Kidney epithelial cell (primary cell): ENCODE data around the gene SRSF8. TPM values are rescaled to one million over a fixed set of nuclear protein-coding genes. Genes with fewer than 3 reads are reported as not detected.
"Not testable (repeated sequence)": the region's sequence is repeated elsewhere in the genome, so short reads cannot be mapped to it uniquely, and the experiment has no call there.

Source experiments
- DNase-seq: peaks from one replicate; pipeline ENCODE4 v3.0.0-alpha.2; 2010; ENCODE audit warnings: low read depth
- H3K27me3 ChIP-seq: 2 replicates; pipeline ENCODE4 v1.6.0; 2011; ENCODE audit warnings: low read length; ENCODE audit not compliant: control insufficient read depth, insufficient read depth
- H3K36me3 ChIP-seq: 2 replicates; pipeline ENCODE4 v1.5.1; 2011; ENCODE audit warnings: low read length; ENCODE audit not compliant: control insufficient read depth, insufficient read depth
- H3K4me3 ChIP-seq: 2 replicates; pipeline ENCODE4 v1.5.1; 2011; ENCODE audit warnings: low read depth, mild to moderate bottlenecking, control low read depth, low read length
- total RNA-seq: library from RNA; depleted of rRNA; stranded (reverse); fragments of >200 nt; gene quantifications from 2 replicates; pipeline ENCODE4 v1.2.3, GENCODE V29; 2015
- TF ChIP-seq, protein P1 (sequence below): IDR thresholded peaks from 2 replicates; pipeline ENCODE4 v1.5.1; 2011; ENCODE audit warnings: mild to moderate bottlenecking, moderate library complexity, low read length, control low read depth, inconsistent platforms; ENCODE audit not compliant: insufficient read depth, poor library complexity, severe bottlenecking

Gene SRSF8
- total RNA-seq, 1 donor from 2014 or later, result 34.2 TPM

DNA sequence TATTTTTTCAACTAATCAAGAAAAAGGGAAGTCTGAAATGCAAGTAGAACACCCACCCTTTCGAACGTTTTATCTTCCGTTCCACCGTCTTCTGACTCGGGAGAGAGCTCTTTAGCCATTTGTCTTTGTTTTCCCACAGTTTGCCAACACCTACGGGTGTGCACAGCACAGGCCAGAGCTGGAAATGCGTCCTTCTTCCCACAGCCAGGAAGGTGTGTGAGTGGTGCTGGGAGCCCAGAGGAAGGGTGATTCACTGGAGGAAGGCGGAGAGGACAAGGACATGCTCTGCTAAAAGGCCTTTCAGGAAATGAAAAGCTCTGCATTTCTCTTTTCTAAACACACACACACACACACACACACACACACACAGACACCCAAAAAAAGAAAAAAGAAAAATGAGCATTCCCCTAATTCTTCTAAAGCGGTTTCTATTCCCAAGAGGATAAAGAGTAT is 41.5 kb downstream of the SRSF8 start:
- DNase-seq, result no peak
- no peak overlapping the region for H3K4me3 ChIP-seq

DNA sequence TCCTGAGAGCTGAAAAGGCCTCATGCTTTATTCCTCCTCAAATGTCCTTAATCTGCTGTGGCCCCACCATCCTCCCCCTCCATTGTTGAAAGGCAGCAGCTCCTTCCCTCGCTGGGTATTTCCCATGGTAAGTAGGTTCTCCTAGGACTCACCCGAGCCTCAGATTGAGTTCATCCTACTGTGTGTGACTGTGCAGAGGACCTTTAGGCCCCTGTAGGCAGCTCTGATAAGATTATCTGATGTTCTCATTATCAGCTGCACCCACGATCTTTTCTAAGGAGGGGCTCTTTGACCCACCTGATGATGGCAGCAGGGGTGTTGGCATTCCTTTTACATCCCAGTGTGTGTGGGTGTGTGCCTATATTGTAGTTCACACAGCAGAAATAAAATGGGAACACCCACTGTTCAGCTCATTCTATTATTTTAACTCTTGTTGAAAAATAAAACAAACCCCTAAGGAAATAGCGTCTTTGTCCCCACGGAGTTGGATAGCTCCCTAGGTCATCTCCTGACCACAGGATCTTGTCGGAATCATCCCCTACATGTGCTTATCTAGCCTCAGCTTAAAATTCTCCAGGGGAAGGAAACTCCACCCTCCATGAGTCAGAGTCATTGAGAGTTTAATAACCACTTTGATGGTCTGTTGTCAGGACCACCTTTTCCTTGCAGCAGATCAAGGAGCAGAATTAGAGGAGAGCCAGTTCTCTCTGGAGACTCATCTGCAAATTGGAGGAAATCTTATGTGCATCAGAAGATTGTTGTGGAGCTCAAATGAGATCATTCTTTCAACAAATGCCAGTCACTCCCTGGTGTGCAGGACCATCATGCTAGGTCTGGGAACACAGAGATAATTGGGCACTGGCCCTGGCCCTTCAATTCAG is 42.2 kb downstream of the SRSF8 start:
- Histone ChIP-seq H3K4me3 (no peak overlapping the region), H3K27me3 (no peaks in the 10 kb centered on the region), H3K36me3 (no peaks in the 10 kb centered on the region)
- no peak for DNase-seq
- TF ChIP-seq, protein P1, sequence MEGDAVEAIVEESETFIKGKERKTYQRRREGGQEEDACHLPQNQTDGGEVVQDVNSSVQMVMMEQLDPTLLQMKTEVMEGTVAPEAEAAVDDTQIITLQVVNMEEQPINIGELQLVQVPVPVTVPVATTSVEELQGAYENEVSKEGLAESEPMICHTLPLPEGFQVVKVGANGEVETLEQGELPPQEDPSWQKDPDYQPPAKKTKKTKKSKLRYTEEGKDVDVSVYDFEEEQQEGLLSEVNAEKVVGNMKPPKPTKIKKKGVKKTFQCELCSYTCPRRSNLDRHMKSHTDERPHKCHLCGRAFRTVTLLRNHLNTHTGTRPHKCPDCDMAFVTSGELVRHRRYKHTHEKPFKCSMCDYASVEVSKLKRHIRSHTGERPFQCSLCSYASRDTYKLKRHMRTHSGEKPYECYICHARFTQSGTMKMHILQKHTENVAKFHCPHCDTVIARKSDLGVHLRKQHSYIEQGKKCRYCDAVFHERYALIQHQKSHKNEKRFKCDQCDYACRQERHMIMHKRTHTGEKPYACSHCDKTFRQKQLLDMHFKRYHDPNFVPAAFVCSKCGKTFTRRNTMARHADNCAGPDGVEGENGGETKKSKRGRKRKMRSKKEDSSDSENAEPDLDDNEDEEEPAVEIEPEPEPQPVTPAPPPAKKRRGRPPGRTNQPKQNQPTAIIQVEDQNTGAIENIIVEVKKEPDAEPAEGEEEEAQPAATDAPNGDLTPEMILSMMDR, result no peak

More for the DNA sequence above, 41.5 kb downstream of the SRSF8 start:
- H3K36me3 ChIP-seq, result no peaks in the 10 kb centered on the region
- TF ChIP-seq, protein P1, result no peak
- H3K27me3 ChIP-seq, result no peaks in the 10 kb centered on the region

DNA sequence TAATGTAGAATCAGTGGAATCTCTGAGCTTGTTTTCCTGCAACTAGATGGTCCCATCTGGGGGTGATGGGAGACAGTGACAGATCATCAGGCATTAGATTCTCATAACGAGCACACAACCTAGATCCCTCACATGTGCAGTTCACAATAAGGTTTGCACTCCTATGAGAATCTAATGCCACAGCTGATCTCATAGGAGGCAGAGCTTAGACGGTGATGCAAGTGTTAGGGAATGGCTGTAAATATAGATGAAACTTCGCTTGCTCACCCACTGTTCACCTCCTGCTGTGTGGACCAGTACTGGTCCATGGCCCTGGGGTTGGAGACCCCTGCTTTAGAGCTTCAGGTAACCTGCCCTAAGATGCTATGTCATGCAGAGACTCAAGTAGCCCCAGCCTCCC is 44.8 kb downstream of the SRSF8 start:
- H3K36me3 ChIP-seq, H3K27me3 ChIP-seq, H3K4me3 ChIP-seq, DNase-seq: not testable (repeated sequence)

DNA sequence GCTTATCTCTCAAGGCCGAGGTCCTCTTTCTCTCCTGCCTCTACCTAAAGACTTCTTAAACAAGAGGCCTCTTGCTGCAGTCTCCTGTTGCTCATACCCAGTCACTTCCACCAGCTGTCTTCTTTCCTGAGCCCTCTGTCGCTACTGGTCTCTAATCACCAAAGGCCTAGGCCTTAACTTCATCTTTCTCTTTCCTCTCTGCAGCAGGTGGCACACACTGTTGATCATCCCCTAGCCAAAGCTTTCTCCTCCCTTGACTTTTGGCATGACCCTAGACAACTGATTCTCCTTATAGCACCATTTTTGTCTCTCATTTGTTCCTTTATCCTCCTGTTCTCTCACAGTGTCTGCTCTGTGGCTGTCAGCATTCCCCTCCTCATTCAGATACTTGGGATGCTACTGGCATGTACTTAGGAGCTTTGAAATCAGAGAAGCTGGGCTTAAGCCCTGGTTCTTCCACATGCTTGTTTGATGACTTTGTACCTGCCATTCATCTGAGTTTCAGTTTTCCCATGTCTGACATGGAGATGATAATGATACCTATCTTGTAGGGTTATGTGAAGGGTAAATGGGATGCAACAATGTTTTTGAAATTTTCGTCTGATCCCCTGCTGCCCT is 45.3 kb downstream of the SRSF8 start:
- no peak for DNase-seq
- no peaks in the 10 kb centered on the region for H3K27me3 ChIP-seq
- H3K36me3 ChIP-seq, result no peaks in the 10 kb centered on the region
- TF ChIP-seq, protein P1, result no peak
- H3K4me3 ChIP-seq, result no peak overlapping the region

DNA sequence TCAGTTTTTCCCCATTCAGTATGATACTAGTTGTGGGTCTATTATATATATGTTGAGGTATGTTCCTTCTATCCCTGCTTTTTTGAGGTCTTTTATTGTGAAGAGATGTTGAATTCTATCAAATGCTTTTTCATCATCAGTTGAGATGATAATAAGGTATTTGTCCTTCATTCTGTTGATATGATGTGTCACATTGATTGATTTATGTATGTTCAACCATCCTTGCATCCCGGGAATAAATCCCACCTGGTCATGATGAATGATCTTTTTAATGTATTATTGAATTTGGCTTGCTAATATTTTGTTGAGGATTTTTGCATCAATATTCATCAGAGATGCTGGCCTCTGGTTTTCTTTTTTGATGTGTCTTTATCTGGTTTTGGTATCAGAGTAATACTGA is 48.9 kb downstream of the SRSF8 start:
- TF ChIP-seq, protein P1, result no peak
- Histone ChIP-seq H3K36me3 (no peaks in the 10 kb centered on the region), H3K27me3 (no peaks in the 10 kb centered on the region), H3K4me3 (no peak overlapping the region)
- DNase-seq, result no peak

DNA sequence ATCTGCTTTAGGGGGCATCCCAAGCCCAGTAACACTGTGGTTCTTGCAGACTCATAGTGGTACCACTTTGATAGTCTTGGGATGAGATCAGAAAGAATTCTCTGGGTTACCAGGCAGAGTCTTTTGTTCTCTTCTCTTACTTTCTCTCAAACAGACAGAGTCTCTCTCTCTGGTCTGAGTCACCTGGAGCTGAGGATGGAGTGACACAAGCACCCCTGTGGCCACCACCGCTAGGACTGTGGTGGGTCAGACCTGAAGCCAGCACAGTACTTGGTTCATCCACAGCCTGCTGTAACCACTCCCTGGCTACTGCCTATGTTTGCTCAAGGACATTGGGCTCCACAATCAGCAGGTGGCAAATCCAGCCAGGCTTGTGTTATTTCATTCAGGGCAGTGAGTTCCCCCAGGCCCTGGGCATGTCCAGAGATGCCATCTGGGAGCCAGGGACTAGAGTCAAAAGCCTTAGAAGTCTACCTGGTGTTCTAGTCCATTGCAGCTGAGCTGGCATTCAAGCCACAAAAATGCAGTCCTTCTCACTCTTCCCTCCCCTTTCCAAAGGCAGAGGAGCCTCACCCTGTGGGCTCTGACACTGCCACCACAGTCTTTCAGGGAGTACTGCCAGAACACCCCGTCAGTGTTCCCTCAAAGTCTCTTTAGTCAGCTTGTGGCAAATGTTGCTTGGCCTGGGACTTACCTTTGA is 52.8 kb downstream of the SRSF8 start:
- Histone ChIP-seq H3K27me3 (no peaks in the 10 kb centered on the region), H3K4me3 (no peak overlapping the region), H3K36me3 (no peaks in the 10 kb centered on the region)
- DNase-seq, result no peak
- TF ChIP-seq, protein P1, result no peak

Other genes with a start within 250 kb of the SRSF8 start
- 32.0 and 43.4 TPM in 2 replicates for gene CWC15, start 93.4 kb upstream of the SRSF8 start, total RNA-seq
- 1.5 and 2.7 TPM in 2 replicates for gene KDM4D, start 93.2 kb upstream of the SRSF8 start, total RNA-seq
- gene KDM4E, start 41.7 kb upstream of the SRSF8 start, total RNA-seq, result not detected in 2 replicates
- gene KDM4F, start 17.5 kb upstream of the SRSF8 start, total RNA-seq, result not detected in 2 replicates
- gene ENDOD1, start 22.9 kb downstream of the SRSF8 start, total RNA-seq, result 33.1 and 38.4 TPM in 2 replicates
- 4.7 TPM in 2 replicates for gene SESN3, start 164.3 kb downstream of the SRSF8 start, total RNA-seq